ENCODE results near the gene ANAPC10.
A peak's percentile ranks its signal among the peaks of the same experiment; 100 is the strongest.
"Not testable (repeated sequence)": the region's sequence is repeated elsewhere in the genome, so short reads cannot be mapped to it uniquely, and the experiment has no call there.

Gene ANAPC10

GRCh38 chr4:145097821-145098674, at the start of gene ANAPC10, which contains the start of gene ABCE1:
ANAPC10 (minus strand) TSS chr4:145098196; CDS start chr4:145096099, 2,097 bp downstream.
ABCE1 (plus strand) TSS chr4:145098311; CDS start chr4:145104413, 6,102 bp downstream.
- peak; percentile 95 for DNase-seq (ENCODE audit: low spot score)

GRCh38 chr4:145136219-145136618, 38.2 kb upstream of the ANAPC10 start:
- DNase-seq (ENCODE audit: low spot score), result not testable (repeated sequence)

GRCh38 chr4:145132511-145133098, 34.6 kb upstream of the ANAPC10 start:
- no peak for DNase-seq (ENCODE audit: low spot score)

GRCh38 chr4:145131848-145132247, 33.9 kb upstream of the ANAPC10 start:
- DNase-seq (ENCODE audit: low spot score), result no peak

GRCh38 chr4:145130788-145131399, 32.9 kb upstream of the ANAPC10 start:
- peak; percentile 14 for DNase-seq (ENCODE audit: low spot score)

GRCh38 chr4:145130130-145130529, 32.1 kb upstream of the ANAPC10 start:
- no peak for DNase-seq (ENCODE audit: low spot score)

GRCh38 chr4:145125396-145125795, 27.4 kb upstream of the ANAPC10 start:
- no peak for DNase-seq (ENCODE audit: low spot score)

GRCh38 chr4:145108128-145108527, 10.1 kb upstream of the ANAPC10 start:
- no peak for DNase-seq (ENCODE audit: low spot score)

GRCh38 chr4:145107126-145107525, 9.1 kb upstream of the ANAPC10 start:
- DNase-seq (ENCODE audit: low spot score), result no peak

GRCh38 chr4:145103496-145103895, 5.5 kb upstream of the ANAPC10 start:
- no peak for DNase-seq (ENCODE audit: low spot score)

GRCh38 chr4:145102619-145103018, 4.6 kb upstream of the ANAPC10 start:
- no peak for DNase-seq (ENCODE audit: low spot score)

- DNase-seq (ENCODE audit: low spot score), result no peak
Measured at GRCh38 chr4:145101091-145101490, 3.1 kb upstream of the ANAPC10 start.

GRCh38 chr4:145099653-145100052, 1.7 kb upstream of the ANAPC10 start:
- DNase-seq (ENCODE audit: low spot score), result no peak

- peak; percentile 56 for DNase-seq (ENCODE audit: low spot score)
Measured at GRCh38 chr4:145098675-145099037, 660 bp upstream of the ANAPC10 start.

- DNase-seq (ENCODE audit: low spot score), result peak; percentile 3
Measured at GRCh38 chr4:145097331-145097820, 620 bp downstream of the ANAPC10 start.

GRCh38 chr4:145093638-145094037, 4.4 kb downstream of the ANAPC10 start:
- DNase-seq (ENCODE audit: low spot score), result no peak

GRCh38 chr4:145090380-145090779, 7.6 kb downstream of the ANAPC10 start:
- no peak for DNase-seq (ENCODE audit: low spot score)

GRCh38 chr4:145083891-145084605, 13.9 kb downstream of the ANAPC10 start:
- no peak for DNase-seq (ENCODE audit: low spot score)

- no peak for DNase-seq (ENCODE audit: low spot score)
Measured at GRCh38 chr4:145081756-145082155, 16.2 kb downstream of the ANAPC10 start.

GRCh38 chr4:145076469-145076855, 21.5 kb downstream of the ANAPC10 start:
- DNase-seq (ENCODE audit: low spot score), result no peak

GRCh38 chr4:145075742-145076468, 22.1 kb downstream of the ANAPC10 start:
- no peak for DNase-seq (ENCODE audit: low spot score)
